Head of caudate nucleus (tissue), 42 donors: ENCODE data around the gene FHIP1A.
A peak's percentile ranks its signal among the peaks of the same experiment; 100 is the strongest.
"Not testable (repeated sequence)": the region's sequence is repeated elsewhere in the genome, so short reads cannot be mapped to it uniquely, and the experiment has no call there.

ENCODE experiments used
- DNase-seq, 42 donors: peaks; one replicate each; pipeline versions ENCODE4 v3.0.0 to v3.0.0-alpha.2; 2020 to 2021; ENCODE audit warnings: mixed read lengths in 7 of 42
- intact Hi-C: fragments of 100-400 bp; cut with DNase I; formaldehyde crosslinking; loops from one replicate; pipeline ENCODE4 v1.15.0; 2022

Gene FHIP1A

GRCh38 chr4:151408630-151409469 is at the start of gene FHIP1A:
Gene FHIP1A (plus strand): TSS chr4:151409176. CDS start chr4:151566260, 157,084 bp downstream.
- DNase-seq: peak in 41 of 42 donors; percentile 28 to 84 (median 67)
- intact Hi-C loops: no loop called here

DNA sequence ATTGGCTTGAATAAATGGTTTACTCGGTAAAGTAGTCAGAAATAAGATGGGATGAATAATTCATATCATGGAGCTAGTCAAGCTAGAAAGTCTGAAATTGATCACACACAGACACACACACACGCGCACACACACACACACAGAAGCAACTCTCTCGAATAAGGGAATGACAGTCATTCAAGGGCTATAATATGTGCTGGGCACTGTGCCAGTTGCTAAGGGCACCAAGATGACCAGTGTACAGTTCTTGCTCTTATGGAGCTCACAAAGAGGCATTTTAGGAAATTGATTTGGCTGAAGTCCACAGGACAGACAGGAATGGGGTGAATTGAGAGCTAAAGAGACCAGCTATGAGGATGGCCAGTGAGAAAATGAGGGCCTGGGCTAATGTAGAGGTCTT is 49.4 kb upstream of the FHIP1A start:
- intact Hi-C loops: no loop called here
- DNase-seq: peak in 10 of 42 donors; percentile 3 to 55 (median 14)

GRCh38 chr4:151361126-151361525 is 47.9 kb upstream of the FHIP1A start:
- intact Hi-C loops: loop anchor here (5.0 kb wide), 1 partner anchor 244 kb away; no protein-coding TSS in a partner anchor
- no peak for DNase-seq

- intact Hi-C loops: loop anchor here (2.0 to 5.0 kb wide), 2 partner anchors 85 to 245 kb away; partner anchors contain the start of gene PRSS48
- no peak for DNase-seq
Measured at GRCh38 chr4:151361966-151362365, 47.0 kb upstream of the FHIP1A start.

DNA sequence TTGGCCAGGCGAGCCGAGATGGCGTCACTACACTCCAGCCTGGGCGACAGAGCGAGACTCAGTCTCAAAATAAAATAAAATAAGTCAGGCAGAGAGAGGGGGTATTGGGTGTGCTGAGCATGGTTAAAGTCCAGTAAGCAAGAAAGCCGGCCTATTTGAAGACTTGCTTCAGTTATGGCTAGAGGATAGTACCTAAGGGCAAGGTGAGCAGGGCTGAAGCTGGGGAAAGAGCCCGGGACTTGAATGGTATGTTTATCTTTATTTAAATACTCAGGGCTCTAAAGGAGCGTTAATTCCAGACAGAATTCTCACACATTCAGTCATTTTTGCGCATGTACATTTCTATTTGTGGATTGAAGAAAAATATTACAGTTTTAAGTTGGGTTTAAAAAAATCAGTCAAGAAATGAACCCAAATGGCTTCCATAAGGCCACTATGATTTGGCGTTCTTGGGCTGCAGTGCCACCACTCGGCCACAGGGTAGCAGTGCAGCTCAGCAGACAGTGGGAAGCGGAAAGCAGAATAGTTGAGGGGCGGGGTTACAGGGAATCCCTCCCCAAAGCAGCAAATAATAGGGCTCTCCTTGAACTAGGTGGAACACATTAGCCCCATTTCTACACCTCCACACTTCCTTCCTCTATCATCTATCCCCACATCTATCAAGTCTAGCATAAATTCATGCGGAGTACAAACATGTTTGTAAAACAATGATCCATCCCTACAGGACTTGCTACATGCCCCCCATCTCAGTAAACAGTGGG is 46.4 kb upstream of the FHIP1A start:
- peak; percentile 42 to 94 (median 84) for DNase-seq
- intact Hi-C loops: loop anchor here (2.0 to 5.0 kb wide), 2 partner anchors 86 to 245 kb away; partner anchors contain the start of gene PRSS48

DNA sequence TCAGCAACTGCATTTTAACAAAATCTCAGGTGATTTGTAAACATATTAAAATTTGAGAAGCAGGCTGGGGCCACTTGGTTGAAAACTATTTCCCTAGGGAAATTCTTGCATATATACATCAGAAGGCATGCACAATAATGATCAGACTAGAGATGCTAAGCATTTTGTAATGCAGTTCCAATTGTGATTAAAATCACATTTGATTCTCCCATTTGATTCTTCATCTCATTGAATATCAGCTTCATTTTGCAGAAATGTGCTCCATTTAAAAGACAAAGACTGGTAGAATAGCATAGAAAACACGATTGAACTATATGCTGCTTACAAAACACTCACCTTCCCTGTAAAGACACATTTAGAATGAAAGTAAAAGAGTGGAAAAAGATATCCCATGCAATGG is 32.4 kb upstream of the FHIP1A start:
- DNase-seq: no peak
- intact Hi-C loops: no loop called here

- no peak for DNase-seq
- intact Hi-C loops: no loop called here
Measured at GRCh38 chr4:151389311-151389710, 19.7 kb upstream of the FHIP1A start.

DNA sequence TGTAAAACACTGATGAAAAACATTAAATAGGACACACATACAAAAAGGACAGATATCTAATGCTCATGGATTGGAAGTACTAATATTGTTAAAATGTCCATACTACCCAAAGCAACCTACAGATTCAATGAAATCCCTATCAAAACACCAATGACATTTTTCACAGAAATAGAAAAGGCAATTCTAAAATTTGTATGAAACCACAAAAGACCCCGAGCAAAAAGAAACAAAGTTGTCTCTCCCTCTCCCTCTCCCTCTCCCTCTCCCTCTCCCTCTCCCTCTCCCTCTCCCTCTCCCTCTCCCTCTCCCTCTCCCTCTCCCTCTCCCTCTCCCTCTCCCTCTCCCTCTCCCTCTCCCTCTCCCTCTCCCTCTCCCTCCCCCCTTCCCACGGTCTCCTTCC is 19.2 kb upstream of the FHIP1A start:
- DNase-seq, intact Hi-C loops: not testable (repeated sequence)

GRCh38 chr4:151395873-151396272 is 13.1 kb upstream of the FHIP1A start:
- DNase-seq: no peak
- intact Hi-C loops: no loop called here

GRCh38 chr4:151400343-151400742 is 8.6 kb upstream of the FHIP1A start:
- DNase-seq: no peak
- intact Hi-C loops: no loop called here

- no peak for DNase-seq
- intact Hi-C loops: no loop called here
Measured at GRCh38 chr4:151401739-151402138, 7.2 kb upstream of the FHIP1A start.

GRCh38 chr4:151402145-151402865 is 6.7 kb upstream of the FHIP1A start:
- DNase-seq: no peak
- intact Hi-C loops: no loop called here

GRCh38 chr4:151403656-151404055 is 5.3 kb upstream of the FHIP1A start:
- intact Hi-C loops: no loop called here
- no peak for DNase-seq

- DNase-seq, intact Hi-C loops: not testable (repeated sequence)
Measured at GRCh38 chr4:151404802-151405201, 4.2 kb upstream of the FHIP1A start.

- intact Hi-C loops: no loop called here
- no peak for DNase-seq
Measured at GRCh38 chr4:151407018-151407417, 2.0 kb upstream of the FHIP1A start.

GRCh38 chr4:151407466-151408379 is 1.3 kb upstream of the FHIP1A start:
- DNase-seq: peak in 33 of 42 donors; percentile 9 to 65 (median 29)
- intact Hi-C loops: no loop called here

DNA sequence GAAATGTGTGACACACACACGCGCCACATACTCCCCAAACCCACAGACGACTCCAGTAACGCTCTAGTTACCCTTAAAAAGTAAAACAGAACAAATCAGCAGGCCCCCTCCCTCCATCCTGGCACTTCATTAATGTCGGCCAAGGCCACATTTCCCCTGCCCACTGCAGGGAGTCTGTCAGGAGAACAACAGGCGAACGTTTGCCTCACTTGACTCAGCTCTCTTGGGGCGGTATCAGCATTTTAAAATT is 671 bp upstream of the FHIP1A start:
- no peak for DNase-seq
- intact Hi-C loops: no loop called here

- intact Hi-C loops: no loop called here
- DNase-seq: peak in 1 of 42 donors; percentile 16
Measured at GRCh38 chr4:151409470-151410313, 716 bp downstream of the FHIP1A start.
